Stimulated activated CD4-positive, alpha-beta T cell treated with anti-CD3 and anti-CD28 coated beads, Interleukin-4, amount 100 ng/mL, for 24 hours (primary cell): ENCODE results near the gene ENTHD1.
A peak's percentile ranks its signal among the peaks of the same experiment; 100 is the strongest.
"Not testable (repeated sequence)": the region's sequence is repeated elsewhere in the genome, so short reads cannot be mapped to it uniquely, and the experiment has no call there.

ENCODE experiments used
- DNase-seq: peaks from one replicate; pipeline ENCODE4 v3.0.0-alpha.2; 2020

ENTHD1 gene

DNA sequence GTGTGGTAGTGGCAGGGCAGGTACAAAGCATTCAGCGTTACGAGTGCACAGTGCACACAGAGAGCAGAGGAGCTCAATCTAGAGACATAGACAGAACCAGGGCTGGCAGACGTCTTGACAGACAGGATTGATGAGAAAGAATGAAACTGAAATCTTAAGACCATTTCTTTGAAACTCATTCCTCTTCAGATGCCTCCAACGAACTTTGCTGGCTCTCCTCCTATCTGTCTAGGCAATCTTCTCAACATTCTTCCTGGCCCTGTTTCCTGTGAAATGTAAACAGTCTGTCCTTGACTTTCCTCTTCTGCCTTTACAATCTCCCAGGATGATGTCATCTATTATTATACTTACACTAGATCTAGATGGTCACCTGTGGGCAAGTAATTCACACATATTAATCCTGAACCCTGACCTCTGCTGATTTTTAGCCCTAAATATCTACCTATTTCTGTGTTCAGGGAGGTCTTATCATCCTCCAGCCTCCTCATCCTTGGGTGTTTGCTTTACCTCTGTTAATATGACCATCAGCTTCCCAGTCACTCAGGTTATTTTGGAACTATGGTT is 119.5 kb downstream of the ENTHD1 start:
- DNase-seq: peak; percentile 39

DNA sequence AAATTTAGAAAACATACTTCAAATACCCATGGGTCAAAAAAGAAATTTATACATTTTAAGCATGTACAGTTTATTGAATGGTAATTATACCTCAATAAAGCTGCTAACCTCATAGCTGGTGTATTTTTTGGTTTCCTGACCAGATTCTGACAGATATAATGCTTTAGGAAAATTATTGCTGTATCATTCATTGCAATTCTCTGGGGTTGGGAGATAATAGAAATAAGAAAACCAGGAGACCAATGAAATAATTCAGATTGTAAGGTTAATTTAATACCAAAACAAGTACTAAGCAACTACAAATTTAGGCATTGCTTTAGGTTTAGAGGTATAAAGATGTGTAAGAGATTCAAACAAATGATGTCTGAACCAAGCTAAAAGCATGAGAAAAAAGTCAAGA is 120.1 kb downstream of the ENTHD1 start:
- DNase-seq: no peak

DNA sequence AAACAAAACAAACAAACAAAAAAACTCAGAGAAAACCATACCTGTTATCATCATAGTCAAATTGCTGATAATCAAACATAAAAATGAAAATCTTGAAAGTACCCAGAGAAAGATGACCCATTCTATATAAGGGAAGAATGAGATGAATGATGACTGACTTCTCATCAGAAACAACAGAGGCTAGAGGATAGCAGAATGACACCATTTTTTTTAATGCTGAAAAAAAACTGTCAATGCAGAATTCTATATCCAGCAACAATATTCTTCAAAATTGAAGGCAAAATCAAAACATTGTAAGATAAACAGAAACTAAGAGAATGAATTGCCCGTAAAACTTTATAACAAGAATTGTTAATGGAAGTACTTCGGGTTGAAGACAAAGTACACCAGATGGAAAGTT is 122.1 kb downstream of the ENTHD1 start:
- DNase-seq: no peak

DNA sequence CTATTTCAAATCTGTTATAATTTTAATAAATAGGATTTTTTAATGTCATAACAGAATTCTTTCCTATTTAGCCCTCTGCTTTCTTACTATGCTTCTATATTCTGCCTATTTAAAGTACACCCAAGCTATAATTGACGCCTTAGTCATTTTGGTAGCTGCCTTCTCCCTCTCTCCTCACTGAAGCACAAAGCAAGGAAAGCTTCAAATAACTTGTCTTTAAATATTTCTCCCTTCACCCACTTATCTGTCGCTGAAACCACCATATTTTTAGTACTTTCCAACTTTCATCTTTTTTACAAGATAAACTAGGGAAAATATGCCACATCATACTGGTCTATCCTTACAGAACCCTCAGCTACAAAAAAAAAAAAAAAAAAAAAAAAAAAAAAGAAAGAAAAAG is 127.9 kb downstream of the ENTHD1 start:
- no peak for DNase-seq

DNA sequence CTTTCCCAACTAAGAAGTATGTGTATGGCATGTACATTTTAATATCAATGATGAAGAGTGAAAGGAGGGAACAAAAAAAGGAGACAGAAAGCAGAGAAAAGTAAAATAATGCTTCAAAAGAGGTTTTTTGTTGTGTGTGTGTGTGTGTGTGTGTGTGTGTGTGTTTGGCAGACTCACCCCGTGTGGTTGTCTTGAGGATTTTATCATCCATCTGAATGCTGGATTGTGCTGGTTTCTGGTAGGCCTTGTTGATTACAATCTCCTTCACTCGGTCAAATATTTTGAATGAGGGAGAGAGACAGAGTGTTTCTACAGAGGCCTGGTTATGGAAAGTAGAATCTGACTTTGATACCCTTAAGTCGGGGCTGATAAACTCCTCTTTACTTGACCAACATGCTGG is 128.5 kb downstream of the ENTHD1 start:
- DNase-seq: no peak

DNA sequence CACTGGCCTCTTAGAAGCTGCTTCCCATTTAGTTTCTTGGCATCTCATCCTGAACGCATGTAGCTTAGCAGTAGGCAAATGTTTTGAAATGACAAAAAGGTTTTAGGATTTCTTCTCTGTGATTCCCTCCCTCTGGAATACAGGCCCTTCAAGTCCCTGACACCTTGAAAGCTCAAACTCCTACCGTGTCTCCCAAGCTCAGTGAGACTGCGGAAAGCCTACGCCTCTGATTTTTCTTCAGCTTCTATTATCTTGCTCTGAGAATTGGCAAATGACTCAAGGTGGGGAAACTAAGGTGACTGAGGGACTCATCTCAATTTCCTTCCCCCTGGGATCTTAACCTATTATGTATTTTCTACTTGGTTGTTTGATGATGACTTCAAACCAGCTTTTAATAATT is 130.3 kb downstream of the ENTHD1 start:
- DNase-seq: no peak

DNA sequence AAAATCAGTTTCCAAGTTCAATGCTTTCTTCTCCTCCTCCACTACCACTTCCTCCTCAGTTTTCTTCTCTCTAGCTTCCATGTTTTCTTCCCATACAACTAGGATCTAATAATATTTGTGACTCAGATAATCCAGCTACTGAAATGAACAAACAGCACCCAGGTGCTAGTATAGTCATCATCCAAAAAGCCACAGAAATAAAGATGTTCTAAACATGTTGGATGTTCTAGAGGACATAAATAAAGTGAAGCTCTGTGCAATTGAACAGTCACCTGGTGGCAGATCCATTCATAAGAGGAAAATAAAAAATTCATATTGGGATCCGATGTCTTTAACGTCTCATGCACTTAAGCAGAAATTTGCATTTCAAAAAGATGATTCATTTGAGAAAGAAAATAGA is 142.8 kb downstream of the ENTHD1 start:
- no peak for DNase-seq

DNA sequence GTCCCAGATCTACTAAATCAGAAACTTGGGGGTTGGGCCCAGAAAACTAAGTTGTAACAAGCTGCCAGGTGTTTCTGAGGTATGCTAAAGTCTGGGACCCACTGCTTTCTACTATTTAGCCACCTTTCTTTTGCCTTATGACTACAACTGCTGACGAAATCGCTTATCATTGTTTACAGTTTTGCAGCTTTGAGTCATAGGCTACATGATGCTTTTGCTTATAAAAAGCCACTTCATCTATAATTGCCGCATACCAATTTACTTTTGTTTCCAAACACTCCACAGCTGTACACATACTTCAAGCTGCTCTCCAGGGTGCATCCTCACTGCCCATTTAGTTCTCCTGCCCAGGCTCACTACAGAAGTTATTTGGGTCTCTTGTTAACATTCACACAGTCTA is 144.7 kb downstream of the ENTHD1 start:
- DNase-seq: no peak

DNA sequence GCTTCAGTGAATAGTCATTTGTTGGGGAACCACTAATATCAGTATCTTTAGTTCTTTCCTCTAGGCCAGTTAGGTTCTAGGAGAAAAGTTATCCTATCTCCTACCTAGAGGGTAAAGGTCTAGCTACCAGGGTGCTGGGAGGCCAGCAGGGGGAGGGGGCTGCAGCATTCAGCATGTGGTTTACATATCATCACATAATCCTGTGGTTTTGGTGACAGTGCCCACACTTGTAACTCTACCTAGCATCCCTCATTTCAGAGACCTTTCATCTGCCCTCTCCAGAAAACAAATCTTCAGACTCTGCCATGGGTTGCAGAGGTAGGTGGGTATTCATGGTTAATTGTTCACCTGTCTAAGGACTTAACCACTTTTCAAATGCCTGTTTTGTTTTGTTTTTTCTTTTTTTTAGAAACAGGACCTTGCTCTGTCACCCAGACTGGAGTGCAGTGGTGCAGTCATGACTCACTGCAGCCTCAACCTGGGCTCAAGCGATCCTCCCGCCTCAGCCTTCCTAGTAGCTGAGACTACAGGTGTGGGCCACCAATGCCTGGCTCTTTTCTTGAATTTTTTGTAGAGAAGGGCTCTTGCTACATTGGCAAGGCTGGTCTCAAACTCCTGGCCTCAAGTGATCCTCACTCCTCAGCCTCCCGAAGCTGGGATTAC is 146.8 kb downstream of the ENTHD1 start:
- no peak for DNase-seq

DNA sequence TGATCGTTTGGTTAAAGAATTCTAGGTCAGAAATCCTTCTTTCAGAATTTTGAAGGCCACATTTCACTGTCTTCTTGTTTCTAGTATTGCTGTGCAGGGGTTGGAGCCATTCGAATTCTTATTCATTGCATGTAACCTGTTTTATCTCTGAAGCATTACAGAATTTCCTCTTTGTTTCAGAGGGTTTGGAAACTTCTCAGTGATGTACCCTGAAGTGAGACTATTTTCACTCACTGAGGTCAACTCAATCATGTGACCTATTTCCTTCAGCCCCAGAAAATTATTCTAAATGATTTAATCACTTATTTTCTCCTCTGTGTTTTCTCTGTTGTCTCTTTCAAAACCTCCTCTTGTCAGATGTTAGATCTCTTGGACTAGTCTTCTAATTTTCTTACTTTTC is 147.8 kb downstream of the ENTHD1 start:
- DNase-seq: no peak

DNA sequence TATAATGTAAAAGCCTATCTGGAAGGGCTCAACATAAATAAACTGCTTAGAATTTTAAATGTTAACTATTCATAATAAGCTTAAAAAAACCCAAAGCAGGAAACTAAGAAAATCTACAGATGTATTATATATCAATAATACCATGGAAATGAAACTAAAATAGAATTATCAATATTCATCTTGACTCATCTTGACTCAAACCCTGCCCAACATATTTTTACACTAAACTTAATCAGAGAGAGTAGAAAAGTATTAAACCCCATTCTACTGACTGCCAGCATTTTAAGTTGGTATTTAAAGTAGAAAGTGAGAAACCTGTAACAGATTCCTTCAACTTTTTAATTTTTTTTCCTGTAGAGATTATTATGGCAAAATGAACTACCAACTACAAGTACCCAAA is 149.2 kb downstream of the ENTHD1 start:
- no peak for DNase-seq

DNA sequence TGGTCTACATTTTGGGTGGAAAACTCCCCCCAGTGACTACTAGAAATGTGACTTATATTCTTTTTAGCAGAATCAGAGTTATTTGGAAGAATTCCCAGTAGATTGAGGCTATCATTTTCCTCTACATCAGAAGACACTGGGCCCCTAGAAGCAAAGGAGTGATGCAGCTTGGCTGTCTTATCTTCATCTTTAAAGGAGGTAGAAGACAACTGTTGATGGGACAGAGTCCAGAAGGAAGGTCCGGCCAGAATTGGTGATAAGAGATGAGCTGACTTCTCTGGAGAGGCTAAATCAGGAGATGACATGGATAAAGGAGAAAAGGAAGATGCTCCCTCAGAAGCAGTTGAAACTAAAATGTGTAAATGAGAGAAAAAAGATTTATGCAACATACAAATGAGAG is 149.6 kb downstream of the ENTHD1 start:
- no peak for DNase-seq

DNA sequence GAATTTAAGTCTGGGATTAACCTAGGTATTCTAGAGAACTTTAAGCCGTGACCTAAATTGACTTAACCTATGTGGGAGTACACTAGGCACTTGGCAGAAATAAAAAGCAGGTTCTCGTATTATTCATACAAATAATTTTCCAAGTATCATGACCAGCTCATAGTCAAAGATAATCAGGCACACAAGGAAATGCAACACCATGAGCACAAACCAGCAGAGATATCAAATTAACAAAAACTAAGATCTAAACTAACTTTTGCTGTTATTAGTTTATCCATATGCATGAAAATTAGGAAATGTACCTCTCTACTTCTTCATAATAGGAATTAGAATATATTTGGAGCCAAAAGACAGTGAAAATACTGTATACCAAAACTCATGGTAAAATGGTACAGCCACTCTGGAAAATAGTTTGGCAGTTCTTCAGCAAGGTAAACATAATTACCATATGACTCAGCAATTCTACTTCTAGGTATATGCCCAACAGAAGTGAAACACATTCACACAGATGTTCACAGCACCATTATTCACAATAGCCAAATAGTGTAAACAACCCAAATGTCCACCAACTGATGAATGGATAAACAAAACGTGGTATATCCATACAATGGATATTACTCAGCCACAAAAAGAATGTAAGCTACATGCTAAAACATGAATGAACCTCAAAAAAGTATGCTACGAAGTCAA is 154.1 kb downstream of the ENTHD1 start:
- DNase-seq: no peak

DNA sequence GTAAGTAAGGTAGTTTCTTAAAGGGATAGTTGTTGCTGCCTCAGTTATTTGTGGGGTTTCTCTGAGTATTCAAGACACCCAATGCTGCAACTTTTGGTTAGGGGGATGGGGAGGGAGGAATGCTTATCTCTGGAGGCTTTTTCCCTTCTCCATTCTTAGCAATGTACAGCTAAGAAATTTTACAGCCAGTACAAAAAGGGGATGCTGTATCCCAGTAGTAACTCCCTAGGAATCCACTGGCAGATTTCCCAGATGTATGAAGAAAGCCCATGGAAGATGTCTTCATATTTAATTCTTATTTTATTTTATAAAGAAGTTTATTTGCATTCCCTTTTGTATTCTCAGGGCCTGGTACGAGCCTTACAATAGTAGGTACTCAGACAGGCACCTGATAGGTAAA is 154.8 kb downstream of the ENTHD1 start:
- DNase-seq: no peak

DNA sequence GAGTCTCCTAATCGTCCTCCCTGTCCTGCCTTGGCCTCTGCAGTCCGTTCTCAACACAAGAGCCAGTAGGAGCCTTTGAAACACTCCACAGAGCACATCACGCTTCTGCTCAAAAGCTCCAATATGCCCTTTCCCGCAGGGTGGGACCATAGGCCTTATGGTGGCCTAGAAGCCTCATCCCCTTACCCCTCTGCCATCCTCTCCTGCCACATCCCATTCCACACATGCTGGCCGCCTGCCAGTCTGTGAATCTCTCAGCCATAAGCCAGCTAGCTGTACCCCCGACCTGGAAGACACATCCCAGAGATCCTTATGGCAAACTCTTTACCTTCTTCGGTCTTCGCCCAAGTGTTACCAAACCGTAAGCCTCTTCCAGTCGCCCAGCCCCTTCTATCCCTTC is 157.8 kb downstream of the ENTHD1 start:
- no peak for DNase-seq

DNA sequence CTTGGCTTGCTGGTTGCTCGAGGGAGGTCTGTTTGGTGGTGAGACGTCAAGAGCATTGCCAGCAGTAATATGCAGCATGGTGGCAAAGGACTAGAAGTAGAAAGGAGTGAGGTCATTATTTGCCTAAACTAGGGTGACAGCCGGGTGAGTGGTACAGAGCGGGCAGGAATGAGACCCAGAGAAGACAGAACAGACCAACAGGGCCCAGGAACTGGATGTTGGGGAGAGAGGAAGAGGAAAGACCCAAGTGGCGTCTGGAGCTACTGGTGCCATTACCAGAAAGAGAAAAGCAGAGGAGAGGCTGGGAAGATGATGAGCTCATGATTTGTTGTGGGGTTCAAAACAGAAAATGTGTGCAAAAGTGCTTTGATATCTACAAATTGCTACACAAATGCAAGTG is 158.7 kb downstream of the ENTHD1 start:
- no peak for DNase-seq

DNA sequence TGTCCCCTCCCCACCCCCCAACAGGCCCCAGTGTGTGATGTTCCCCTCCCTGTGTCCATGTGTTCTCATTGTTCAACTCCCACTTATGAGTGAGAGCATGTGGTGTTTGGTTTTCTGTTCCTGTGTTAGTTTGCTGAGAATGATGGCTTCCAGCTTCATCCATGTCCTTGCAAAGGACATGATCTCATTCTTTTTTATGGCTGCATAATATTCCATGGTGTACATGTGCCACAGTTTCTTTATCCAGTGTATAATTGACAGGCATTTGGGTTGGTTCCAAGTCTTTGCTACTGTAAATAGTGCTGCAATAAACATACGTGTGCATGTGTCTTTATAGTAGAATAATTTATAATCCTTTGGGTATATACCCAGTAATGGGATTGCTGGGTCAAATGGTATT is 159.5 kb downstream of the ENTHD1 start:
- DNase-seq: not testable (repeated sequence)

DNA sequence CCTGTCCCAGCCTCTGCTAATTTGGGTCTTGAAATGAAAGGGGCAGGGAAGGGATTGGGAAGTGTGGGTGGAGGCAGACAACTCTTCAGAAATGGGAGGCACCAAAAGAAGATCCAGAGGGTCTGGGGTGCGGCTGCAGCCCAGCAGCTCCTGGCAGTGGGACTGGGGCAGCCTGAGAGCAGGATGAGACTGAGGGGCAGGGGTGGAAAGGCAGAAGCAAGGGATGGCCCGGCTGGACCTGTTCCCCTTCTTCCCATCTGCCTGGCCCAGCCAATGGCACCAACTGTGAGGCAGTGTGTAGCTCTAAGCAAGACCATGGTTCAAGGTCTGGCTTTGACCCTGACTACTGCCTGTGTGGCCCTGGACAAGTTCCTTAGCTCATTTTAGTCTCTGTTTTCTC is 160.4 kb downstream of the ENTHD1 start:
- DNase-seq: no peak

DNA sequence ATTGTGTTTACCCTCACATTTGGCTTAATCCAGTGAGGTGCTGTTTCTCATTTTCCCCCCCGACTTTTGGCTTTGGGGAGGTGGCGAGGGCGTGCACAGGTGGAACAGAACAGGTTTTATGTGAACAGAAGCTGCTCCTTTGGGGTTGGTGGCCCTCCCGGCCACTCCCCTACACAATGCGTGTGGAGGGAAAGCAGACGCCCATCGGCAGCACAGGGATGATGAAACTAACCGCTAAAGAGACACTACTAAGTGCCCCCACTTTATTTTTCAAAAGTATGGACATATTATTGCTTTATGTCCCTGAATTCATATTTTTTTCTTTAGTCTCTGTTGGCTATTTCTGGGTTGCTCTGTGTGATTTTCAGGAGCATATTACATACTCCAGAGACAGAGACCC is 160.9 kb downstream of the ENTHD1 start:
- DNase-seq: no peak

DNA sequence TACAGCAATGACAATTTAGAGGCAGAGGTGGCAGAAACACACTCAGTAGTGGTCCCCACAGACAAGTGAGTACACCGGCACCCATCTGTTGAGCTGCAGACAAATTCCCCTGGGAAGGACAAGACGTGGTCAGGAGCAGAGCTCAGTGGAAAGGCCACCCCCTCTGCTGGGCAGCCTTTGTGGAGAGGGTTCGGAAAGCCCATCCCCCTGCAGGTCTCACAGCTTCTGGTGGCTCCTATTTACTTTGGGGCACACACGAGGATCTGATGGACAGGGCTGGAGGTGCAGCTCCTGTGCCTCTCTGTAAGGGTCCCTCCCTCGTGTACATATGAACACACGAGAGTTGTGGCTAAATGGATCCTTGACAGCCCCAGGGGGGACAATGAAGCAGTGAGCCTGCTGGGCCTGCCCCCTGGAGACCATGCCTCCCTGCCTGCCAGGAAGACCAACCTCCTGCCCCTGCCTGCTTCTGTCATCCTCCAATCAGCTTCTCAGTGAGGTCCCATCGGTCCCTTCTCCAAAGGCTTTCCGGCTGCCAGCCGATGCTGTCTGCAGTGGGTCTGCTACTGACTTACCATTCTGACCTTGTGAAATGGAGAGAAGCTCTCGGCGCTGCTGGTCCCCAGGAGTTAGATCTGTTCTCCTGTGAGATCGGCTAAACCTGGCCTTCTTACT is 161.5 kb downstream of the ENTHD1 start:
- no peak for DNase-seq

DNA sequence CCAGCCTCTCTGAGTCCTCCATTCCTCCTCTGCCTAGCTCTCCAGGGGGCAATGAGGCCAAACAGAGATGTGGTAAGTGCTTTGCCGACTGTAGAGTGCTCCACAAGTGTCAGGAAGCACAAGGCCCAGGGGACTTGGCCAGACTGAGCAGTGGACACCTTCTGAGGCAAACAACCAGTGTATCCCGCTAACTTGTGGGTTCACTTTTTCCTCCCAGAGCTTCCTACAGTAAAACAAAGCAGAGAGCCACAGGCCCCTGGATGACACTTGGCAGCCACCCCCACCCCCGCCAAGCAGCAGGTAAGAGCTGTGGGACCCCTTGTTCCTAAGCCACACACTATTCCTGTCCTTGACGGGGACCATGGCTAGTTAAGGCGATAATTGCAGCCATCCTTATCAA is 162.1 kb downstream of the ENTHD1 start:
- DNase-seq: no peak

DNA sequence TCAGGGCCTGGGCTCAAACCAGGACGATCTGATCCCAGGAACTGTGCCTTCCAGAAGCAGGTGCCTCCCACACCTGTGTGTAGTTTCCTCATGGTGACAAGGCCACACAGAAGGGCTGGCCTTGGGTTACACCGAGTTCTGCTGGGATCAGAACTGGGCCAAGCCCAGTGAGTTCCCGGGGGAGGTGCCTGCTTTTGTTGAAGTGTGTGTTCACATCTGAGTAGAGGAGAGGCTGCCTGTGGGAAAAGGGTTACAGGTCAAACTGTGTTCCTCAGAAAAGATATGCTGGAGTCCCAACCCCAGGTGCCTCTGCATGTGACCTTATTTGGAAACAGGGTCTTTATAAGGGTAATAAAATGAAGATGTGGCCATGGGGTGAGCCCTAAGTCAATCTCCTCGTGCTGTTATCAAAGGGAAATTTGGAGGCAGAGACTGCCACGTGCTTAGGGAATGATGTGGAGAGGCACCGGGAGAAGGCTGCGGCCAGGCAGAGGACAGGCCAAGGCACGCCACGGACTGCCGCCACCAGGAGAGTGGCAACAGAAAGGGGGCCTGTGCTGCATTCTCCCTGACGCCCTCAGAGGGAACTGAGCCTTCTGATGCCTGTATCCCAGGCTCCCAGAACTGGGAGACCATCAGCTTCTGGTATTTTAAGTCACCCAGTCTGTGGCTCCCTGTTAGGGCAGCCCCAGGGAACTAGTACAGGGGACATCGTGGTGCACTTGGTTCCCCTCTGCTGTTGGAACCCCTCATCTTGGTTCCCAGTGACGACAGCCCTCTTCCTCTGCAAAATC is 164.2 kb downstream of the ENTHD1 start:
- DNase-seq: no peak

DNA sequence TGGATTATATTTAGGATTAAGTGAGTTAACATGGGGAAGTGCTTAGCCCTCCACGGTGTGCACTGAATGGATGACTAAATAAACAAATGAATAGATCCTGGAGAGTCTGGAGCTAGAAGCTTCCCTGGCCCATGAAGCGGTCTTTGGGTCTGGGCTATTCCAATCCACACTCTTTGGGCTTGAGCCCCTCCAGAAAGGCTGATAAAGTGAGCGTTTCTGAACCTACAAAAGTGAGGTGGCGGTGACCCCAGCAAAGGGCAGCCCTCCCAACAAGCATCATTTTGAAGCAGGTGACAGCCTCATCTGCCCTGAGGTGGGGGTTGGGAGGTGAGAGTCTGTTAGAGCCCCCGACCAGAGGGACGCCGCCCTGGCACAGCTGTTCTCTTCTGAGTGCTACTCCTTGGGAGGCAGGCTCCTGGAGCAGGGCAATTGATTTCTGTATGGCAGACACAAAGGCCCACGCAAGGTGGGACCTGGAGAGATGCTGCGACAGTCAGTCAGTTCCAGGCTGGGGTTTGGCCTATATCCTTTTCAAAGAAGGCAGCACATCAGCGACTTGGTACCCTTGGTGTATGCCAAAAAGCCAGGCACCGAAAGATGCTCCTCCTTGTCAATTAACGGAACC is 165.2 kb downstream of the ENTHD1 start:
- no peak for DNase-seq
